ENCODE measurements around the gene IL2RG. TPM values are rescaled to one million over a fixed set of nuclear protein-coding genes. Genes with fewer than 3 reads are reported as not detected.

The IL2RG gene
- total RNA-seq: 100 to 1,000 TPM; 302 to 310 TPM

DNA sequence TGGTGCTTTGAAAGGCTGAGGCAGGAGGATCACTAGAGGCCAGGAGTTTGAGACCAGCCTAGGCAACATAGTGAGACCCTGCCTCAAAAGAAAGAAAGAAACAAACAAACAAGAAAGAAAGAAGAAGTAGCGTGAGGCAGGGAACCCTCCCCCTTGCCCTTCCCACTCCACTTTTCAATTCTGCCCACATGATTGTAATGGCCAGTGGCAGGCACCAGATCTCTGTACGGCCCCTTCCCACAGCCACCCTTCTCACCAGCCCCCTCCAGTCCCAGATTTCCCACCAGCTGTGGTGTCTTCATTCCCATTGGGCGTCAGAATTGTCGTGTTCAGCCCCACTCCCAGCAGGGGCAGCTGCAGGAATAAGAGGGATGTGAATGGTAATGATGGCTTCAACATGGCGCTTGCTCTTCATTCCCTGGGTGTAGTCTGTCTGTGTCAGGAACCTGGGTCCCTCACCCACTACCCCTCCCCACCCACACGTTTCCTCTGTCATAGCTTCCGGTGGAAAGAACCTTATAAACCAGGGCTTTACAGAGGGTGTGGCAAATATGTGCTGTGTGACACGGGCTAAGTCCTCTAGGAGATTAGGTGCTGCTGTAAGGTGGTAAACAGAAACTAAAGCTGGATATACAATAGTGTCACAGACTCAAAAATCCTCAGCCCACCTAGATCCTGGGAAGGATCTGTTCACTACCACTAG is at the start of gene IL2RG:
Gene IL2RG, minus strand, starts transcription at position 437 of the 703 bp plus-strand sequence. Its CDS starts 38 bp downstream, at position 399.
- peak; percentile 83 for DNase-seq
- CTCF ChIA-PET: interaction anchor here (0.8 to 1.4 kb wide), 6 partner anchors 8 to 18 kb away, joined by 3 to 9 read pairs (median 3); no protein-coding TSS in a partner anchor
- TF ChIP-seq, protein P1, sequence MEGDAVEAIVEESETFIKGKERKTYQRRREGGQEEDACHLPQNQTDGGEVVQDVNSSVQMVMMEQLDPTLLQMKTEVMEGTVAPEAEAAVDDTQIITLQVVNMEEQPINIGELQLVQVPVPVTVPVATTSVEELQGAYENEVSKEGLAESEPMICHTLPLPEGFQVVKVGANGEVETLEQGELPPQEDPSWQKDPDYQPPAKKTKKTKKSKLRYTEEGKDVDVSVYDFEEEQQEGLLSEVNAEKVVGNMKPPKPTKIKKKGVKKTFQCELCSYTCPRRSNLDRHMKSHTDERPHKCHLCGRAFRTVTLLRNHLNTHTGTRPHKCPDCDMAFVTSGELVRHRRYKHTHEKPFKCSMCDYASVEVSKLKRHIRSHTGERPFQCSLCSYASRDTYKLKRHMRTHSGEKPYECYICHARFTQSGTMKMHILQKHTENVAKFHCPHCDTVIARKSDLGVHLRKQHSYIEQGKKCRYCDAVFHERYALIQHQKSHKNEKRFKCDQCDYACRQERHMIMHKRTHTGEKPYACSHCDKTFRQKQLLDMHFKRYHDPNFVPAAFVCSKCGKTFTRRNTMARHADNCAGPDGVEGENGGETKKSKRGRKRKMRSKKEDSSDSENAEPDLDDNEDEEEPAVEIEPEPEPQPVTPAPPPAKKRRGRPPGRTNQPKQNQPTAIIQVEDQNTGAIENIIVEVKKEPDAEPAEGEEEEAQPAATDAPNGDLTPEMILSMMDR (IDR thresholded peaks at IDR 0.05): no peak
- Mint-ChIP-seq H3K27ac (peak within 1 kb of the TSS; percentile 99), H3K36me3 (ENCODE audit: low read depth) (peaks cover 49% of the 10 kb centered on the region), H3K9me3 (no peaks in the 10 kb centered on the region), H3K4me1 (ENCODE audit: low read depth) (peaks cover 30% of the 10 kb centered on the region), H3K27me3 (no peaks in the 10 kb centered on the region), H3K4me3 (peak within 1 kb of the TSS; percentile 88)
- intact Hi-C loops (cut with micrococcal nuclease): loop anchor here (5.0 kb wide), 1 partner anchor 44 kb away; the partner anchor contains the start of gene SNX12
- POLR2A ChIA-PET: interaction anchor here (0.7 to 4.0 kb wide), 7 partner anchors 10 to 180 kb away, joined by 3 to 43 read pairs (median 3); no protein-coding TSS in a partner anchor
- ATAC-seq: peak; percentile 84

DNA sequence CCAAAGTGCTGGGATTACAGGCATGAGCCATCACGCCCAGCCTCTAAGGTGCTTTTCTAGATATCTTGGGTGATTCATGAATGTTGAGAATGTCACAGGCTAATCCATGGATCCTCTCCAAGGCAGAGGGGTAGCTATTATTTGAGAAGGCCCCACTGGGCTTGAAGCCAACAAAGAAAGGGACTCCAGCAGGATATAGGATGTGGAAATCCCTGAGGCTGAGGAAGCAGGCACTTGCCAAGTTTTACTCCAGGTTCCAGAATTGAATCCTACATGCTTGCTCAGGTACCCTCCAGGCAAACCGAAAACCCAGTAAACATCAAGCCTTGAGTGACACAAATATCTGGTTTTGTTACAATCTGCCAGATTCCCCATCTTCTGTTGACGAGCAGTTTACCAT is 49.1 kb upstream of the IL2RG start:
- TF ChIP-seq, protein P1 (IDR thresholded peaks at IDR 0.05): no peak
- intact Hi-C loops (cut with micrococcal nuclease): no loop called here
- Mint-ChIP-seq H3K4me3 (no peak overlapping the region), H3K9me3 (no peaks in the 10 kb centered on the region), H3K27me3 (no peaks in the 10 kb centered on the region), H3K36me3 (ENCODE audit: low read depth) (peaks cover 1% of the 10 kb centered on the region), H3K27ac (no peak overlapping the region), H3K4me1 (ENCODE audit: low read depth) (peaks cover 3% of the 10 kb centered on the region)
- no peak for DNase-seq
- CTCF ChIA-PET: no interaction called here
- no peak for ATAC-seq
- POLR2A ChIA-PET: no interaction called here

DNA sequence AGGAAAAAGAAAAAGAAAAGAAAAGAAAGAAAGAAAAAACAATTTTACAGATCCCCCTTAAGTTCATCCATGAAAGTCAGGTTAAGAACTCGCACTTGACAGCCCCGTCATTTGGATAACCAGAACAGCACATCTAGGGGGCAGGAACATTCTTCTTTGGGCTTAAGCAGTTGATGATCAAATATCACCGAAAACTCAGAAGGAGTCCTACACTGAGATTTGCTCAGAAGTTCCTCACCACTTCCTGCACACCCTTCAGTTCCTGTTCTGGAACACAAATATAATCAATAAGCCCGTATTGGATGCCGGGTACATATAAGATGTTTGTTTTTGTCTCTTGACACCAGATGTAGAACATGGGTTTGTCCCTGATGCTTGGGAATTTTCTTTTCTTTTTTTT is 48.0 kb upstream of the IL2RG start:
- TF ChIP-seq, protein P1 (IDR thresholded peaks at IDR 0.05): no peak
- ATAC-seq (no peak), DNase-seq (no peak)
- H3K4me3 Mint-ChIP-seq: no peak overlapping the region
- peaks cover 1% of the 10 kb centered on the region for H3K36me3 Mint-ChIP-seq (ENCODE audit: low read depth)
- H3K9me3 Mint-ChIP-seq: no peaks in the 10 kb centered on the region
- CTCF ChIA-PET: no interaction called here
- no peak overlapping the region for H3K27ac Mint-ChIP-seq
- POLR2A ChIA-PET: no interaction called here
- peaks cover 3% of the 10 kb centered on the region for H3K4me1 Mint-ChIP-seq (ENCODE audit: low read depth)
- no peaks in the 10 kb centered on the region for H3K27me3 Mint-ChIP-seq
- intact Hi-C loops (cut with micrococcal nuclease): no loop called here

DNA sequence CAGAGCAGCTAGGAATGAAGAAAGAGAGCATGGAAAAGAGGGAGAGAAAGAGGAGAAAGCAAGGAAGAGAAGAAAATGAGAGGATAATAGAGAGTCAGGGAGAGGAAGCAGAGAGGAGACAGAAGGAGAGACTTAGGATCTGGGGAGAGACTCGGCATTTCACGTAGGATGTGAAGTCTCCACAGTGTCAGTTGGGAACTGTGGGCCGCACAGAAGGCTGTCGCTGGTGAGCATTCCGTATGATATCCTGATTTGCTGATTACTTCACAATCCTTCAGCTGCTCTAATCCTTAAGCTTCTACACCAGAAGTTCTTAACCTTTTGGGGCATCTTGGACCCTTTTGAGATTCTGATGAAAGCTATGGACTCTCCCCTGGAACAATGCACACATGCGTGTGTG is 47.2 kb upstream of the IL2RG start:
- CTCF ChIA-PET: no interaction called here
- Mint-ChIP-seq H3K27me3 (no peaks in the 10 kb centered on the region), H3K4me3 (no peak overlapping the region), H3K27ac (no peak overlapping the region), H3K4me1 (ENCODE audit: low read depth) (peaks cover 3% of the 10 kb centered on the region), H3K36me3 (ENCODE audit: low read depth) (peaks cover 1% of the 10 kb centered on the region), H3K9me3 (no peaks in the 10 kb centered on the region)
- POLR2A ChIA-PET: interaction anchor here (0.6 kb wide), 1 partner anchor 485 kb away, joined by 4 read pairs; no protein-coding TSS in a partner anchor
- intact Hi-C loops (cut with micrococcal nuclease): no loop called here
- DNase-seq (no peak), ATAC-seq (no peak)
- TF ChIP-seq, protein P1 (IDR thresholded peaks at IDR 0.05): no peak

DNA sequence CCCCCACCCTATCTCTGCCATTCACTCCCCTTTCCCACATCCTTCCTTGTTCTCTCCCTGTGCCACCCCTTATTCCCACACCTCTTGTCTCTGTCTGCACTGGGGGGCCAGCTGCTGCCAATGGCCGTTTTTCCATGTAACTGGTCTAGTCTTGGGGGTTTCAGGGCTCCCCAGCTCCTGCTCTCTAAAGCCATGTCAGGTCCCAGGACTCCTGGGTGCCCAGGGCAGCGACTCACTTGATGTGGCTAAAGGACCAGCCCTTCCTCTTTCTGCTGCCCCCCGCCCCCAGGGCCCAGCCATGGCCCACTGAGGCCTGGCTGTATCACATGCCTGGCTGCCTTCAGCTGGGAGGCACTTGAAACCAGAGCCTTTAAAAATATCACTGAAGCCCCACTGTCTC is 43.3 kb upstream of the IL2RG start:
- H3K27ac Mint-ChIP-seq: no peak overlapping the region
- H3K27me3 Mint-ChIP-seq: no peaks in the 10 kb centered on the region
- H3K4me1 Mint-ChIP-seq (ENCODE audit: low read depth): peaks cover 3% of the 10 kb centered on the region
- no peak for DNase-seq
- no peak overlapping the region for H3K4me3 Mint-ChIP-seq
- H3K36me3 Mint-ChIP-seq (ENCODE audit: low read depth): no peaks in the 10 kb centered on the region
- ATAC-seq: no peak
- ChIA-PET POLR2A (no interaction called here), CTCF (no interaction called here)
- H3K9me3 Mint-ChIP-seq: no peaks in the 10 kb centered on the region
- intact Hi-C loops (cut with micrococcal nuclease): no loop called here
- TF ChIP-seq, protein P1 (IDR thresholded peaks at IDR 0.05): no peak

Data from activated CD8-positive, alpha-beta T cell treated with anti-CD3 and anti-CD28 coated beads for 36 hours (primary cell).